ENCODE measurements around the gene TEX54. TPM values are rescaled to one million over a fixed set of nuclear protein-coding genes. Genes with fewer than 3 reads are reported as not detected.

The TEX54 gene
- total and polyA plus RNA-seq, 2 of the 13 experiments (the other 11 are each of a cell fraction or from before 2014, with no cell fraction given) = not detected

- TF ChIP-seq ZNF276 (CRISPR knock-in tag; IDR thresholded peaks at IDR 0.05; ENCODE audit: low read depth) (no peak), PHF20 (CRISPR knock-in tag; IDR thresholded peaks at IDR 0.05) (no peak; the same call in 1 of the 2 replicates), RNF2 (conservative IDR thresholded peaks at IDR 0.05; ENCODE audit: low read depth) (no peak), ESRRA (CRISPR knock-in tag; IDR thresholded peaks at IDR 0.05; ENCODE audit: low read depth) (no peak), SALL1 (CRISPR knock-in tag; IDR thresholded peaks at IDR 0.05) (peak; percentile 16; the same call in 1 of the 2 replicates), ZNF335 (CRISPR knock-in tag; IDR thresholded peaks at IDR 0.05) (no peak), RFXAP (CRISPR knock-in tag; IDR thresholded peaks at IDR 0.05; ENCODE audit: borderline replicate concordance) (0 out of 2 replicates have a peak, but pooled peaks have one; percentile 29), ZBTB2 (CRISPR knock-in tag; IDR thresholded peaks at IDR 0.05; ENCODE audit: low read depth) (no peak), ZNF780A (CRISPR knock-in tag; IDR thresholded peaks at IDR 0.05) (no peak), ZSCAN31 (CRISPR knock-in tag; IDR thresholded peaks at IDR 0.05; ENCODE audit: low read depth) (no peak), ATF1 (CRISPR knock-in tag; IDR thresholded peaks at IDR 0.05) (no peak), ISX (CRISPR knock-in tag; conservative IDR thresholded peaks at IDR 0.05) (no peak), TAF15 (IDR thresholded peaks at IDR 0.05; ENCODE audit: low read depth, low read length, poor library complexity, severe bottlenecking) (peak; percentile 21), KIAA2018 (CRISPR knock-in tag; IDR thresholded peaks at IDR 0.05; ENCODE audit: borderline replicate concordance) (no peak), REXO4 (CRISPR knock-in tag; IDR thresholded peaks at IDR 0.05; ENCODE audit: borderline replicate concordance) (no peak)
- TF ChIP-seq, protein P1, sequence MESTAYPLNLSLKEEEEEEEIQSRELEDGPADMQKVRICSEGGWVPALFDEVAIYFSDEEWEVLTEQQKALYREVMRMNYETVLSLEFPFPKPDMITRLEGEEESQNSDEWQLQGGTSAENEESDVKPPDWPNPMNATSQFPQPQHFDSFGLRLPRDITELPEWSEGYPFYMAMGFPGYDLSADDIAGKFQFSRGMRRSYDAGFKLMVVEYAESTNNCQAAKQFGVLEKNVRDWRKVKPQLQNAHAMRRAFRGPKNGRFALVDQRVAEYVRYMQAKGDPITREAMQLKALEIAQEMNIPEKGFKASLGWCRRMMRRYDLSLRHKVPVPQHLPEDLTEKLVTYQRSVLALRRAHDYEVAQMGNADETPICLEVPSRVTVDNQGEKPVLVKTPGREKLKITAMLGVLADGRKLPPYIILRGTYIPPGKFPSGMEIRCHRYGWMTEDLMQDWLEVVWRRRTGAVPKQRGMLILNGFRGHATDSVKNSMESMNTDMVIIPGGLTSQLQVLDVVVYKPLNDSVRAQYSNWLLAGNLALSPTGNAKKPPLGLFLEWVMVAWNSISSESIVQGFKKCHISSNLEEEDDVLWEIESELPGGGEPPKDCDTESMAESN (CRISPR knock-in tag; conservative IDR thresholded peaks at IDR 0.05) = no peak; the same call in 1 of the 2 replicates
Observed at GRCh38 chr11:62786318-62787004, 46.2 kb downstream of the TEX54 start (continued).
